Fibroblast of skin of right quadriceps (primary cell): Measurements from ENCODE around the gene ZNF611.
A peak's percentile ranks its signal among the peaks of the same experiment; 100 is the strongest.
"Not testable (repeated sequence)": the region's sequence is repeated elsewhere in the genome, so short reads cannot be mapped to it uniquely, and the experiment has no call there.

Experiments
- DNase-seq: peaks from one replicate; pipeline ENCODE4 v3.0.0-alpha.2; 2013

Gene ZNF611

GRCh38 chr19:52734893-52735661 lies at the start of gene ZNF611:
Gene ZNF611, minus strand, starts transcription at chr19:52735044. Its CDS starts 19,150 bp downstream, at chr19:52715894.
- peak; percentile 93 for DNase-seq

GRCh38 chr19:52782864-52783263 lies 48.0 kb upstream of the ZNF611 start:
- DNase-seq, result not testable (repeated sequence)

DNA sequence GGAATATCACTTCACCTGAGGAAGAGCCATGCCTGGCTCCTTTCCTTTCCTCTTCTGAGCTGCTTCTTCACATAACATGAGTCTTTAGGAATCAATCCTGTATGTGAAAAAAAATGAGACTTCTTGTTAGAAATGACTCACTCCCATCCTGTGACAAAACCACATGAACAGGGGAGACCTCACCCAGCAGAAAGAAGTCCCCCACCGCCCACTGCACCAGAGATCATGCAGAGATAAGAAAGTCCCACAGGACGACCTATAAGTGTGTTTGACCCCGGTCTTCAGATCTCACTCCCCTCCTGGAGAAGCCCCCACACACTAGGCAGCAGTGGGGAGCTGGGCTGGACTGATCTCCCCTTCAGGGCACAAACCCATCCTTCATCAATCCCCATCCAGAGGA lies 44.0 kb upstream of the ZNF611 start:
- no peak for DNase-seq

- DNase-seq, result not testable (repeated sequence)
Observed at GRCh38 chr19:52756447-52756846, 21.6 kb upstream of the ZNF611 start.

DNA sequence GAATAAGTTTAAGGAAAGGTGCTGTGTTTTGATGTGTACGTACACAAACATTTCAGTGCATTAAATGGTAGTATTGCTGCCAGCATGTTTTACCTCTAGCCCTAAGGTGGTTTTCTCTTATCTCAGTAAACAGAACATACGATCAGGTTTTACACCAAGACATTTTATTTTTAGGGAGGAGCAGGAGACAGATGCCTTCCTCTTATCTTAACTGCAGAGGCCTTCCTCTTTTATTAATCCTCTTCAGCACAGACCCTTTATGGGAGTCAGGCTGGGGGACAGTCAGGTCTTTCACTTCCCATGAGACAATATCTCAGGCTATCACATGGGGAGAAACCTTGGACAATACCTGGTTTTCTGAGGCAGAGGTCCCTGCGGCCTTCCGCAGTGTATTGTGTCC lies 14.9 kb upstream of the ZNF611 start:
- DNase-seq, result no peak

- peak; percentile 13 for DNase-seq
Observed at GRCh38 chr19:52748336-52748950, 13.6 kb upstream of the ZNF611 start.

GRCh38 chr19:52745919-52746318 lies 11.1 kb upstream of the ZNF611 start:
- DNase-seq, result not testable (repeated sequence)

DNA sequence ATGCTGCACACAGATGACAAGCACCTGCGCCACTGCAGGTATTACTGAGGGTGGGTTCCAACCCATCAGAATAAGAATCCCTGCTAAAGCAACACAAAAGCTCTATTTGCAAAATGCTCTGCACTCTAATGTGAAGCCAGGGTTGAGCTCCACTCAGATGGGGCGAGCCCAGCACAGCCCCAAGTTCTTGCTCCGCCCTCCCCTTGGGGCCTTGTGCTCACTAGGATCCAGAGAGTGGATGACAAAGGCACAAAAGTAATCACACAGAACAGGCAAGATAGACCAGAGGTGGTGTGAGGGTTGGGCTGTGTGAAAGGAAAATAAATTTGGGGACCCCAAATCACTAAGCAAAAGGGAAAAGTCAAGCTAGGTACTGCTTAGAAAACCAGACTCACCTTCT lies 8.2 kb upstream of the ZNF611 start:
- DNase-seq, result no peak

GRCh38 chr19:52742516-52742915 lies 7.7 kb upstream of the ZNF611 start:
- no peak for DNase-seq

DNA sequence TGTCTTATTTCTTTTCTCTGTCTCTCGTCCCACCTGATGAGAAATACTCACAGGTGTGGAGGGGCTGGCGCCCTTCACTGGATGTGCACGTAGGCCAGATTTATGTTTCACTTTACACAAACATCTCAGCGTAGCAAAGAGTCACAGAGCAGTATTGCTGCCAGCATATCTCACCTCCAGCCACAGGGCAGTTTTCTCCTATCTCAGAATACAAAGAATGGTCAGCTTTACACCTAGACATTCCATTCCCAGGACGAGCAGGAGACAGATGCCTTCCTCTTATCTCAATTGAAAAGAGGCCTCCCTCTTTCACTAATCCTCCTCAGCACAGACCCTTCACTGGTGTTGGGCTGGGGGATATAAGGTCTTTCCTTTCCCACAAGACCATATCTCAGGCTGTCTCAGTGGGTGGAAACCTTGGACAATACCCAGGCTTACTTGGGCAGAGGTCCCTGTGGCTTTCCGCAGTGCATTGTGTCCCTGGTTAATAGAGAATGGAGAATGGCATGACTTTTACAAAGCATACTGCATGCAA lies 7.2 kb upstream of the ZNF611 start:
- DNase-seq, result no peak

DNA sequence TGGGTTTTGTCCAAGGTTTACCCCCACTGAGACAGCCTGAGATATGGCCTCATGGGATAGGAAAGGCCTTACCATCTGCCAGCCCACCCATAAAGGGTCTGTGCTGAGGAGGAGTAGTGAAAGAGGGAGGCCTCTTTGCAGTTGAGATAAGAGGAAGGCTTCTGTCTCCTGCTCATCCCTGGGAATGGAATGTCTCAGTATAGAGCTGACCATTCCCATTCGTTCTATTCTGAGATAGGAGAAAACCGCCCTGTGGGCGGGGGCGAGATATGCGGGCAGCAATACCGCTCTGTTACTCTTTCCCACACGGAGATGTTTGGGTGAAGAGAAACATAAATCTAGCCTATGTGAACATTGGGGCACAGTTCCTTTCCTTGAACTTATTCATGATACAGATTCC lies 6.5 kb upstream of the ZNF611 start:
- not testable (repeated sequence) for DNase-seq

DNA sequence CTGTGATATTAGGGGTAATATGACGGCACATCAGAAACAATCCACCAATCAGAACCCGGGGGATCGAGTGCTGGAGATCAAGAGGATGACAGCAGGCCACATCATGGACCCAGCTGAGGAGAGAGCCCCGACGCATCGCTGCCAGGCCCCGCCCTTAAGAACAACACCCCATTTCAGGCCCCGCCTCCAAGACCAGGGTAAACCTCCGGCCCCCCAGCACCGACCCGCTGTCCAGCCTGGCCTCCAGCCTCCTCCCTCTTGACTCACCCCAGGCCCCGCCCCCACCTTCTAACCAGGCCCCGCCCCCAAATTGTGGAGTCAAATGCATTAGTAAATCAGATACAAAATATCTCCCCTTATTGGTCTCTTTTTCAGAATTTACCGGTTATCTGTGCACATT lies 4.7 kb upstream of the ZNF611 start:
- DNase-seq, result no peak

GRCh38 chr19:52735734-52736133 lies 890 bp upstream of the ZNF611 start:
- DNase-seq, result no peak

GRCh38 chr19:52734331-52734892 lies 432 bp downstream of the ZNF611 start:
- DNase-seq, result peak; percentile 3

GRCh38 chr19:52726051-52726450 lies 8.8 kb downstream of the ZNF611 start:
- DNase-seq, result not testable (repeated sequence)

- no peak for DNase-seq
Observed at GRCh38 chr19:52725528-52725961, 9.3 kb downstream of the ZNF611 start.

DNA sequence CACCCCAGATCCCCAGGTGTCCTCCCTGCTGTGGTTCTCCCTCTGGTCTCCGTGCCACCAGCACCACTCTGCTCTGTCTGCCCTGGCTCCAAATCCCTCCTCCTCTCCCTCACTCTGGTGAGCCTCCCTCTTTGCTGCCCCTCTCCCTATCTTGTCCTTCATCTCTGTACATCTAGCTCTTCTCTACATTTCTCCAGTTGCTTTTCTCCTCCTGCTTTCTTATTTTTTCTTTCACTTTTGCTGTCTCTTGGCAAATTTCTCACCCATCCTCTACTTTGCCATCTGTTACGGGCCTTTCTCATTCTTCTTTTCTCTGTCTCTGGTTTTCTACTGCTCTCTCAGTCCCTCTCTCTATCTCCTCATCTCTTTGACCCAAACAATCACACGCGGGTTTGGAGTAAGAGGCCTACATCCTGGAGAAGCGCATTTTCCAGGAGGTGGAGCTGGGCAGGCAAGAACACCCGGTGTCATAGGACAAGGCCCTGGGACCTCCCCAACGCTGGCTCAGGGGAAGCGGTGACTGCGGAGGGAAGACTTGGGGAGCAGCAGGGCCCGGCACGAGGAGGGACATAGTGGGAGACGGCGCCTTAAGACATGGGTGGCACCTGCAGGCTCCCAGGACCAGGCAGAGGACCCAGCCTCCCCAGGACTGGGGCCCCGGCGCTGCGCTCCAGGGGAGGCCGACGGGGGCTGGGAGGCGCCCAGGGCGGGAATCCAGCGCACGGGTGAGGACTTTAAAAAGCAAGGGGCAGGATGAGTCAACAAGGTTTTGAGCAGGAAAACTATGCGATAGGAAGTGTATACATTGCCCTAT lies 9.9 kb downstream of the ZNF611 start:
- no peak for DNase-seq

DNA sequence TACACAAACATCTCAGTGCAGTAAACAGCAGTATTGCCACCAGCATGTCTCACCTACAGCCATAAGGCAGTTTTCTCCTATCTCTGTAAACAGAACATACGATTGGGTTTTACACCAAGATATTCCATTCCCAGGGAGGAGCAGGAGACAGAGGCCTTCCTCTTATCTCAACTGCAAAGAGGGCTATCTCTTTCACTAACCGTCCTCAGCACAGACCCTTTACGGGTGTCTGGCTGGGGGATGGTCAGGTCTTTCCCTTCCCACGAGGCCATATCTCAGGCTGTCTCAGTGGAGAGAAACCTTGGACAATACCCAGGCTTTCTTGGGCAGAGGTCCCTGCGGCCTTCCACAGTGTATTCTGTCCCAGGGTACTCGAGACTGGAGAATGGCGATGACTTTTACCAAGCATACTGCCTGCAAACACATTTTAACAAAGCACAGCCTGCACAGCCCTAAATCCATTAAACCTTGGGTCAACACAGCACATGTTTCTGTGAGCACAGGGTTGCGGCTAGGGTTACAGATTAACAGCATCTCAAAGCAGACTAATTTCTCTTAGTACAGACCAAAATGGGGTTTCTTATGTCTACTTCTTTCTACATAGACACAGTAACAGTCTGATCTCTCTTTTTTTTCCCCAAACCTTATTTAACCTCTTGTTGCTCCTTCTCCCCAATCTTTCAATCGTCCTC lies 10.8 kb downstream of the ZNF611 start:
- DNase-seq, result not testable (repeated sequence)

GRCh38 chr19:52722062-52723003 lies 12.5 kb downstream of the ZNF611 start:
- peak; percentile 72 for DNase-seq

GRCh38 chr19:52720541-52720940 lies 14.3 kb downstream of the ZNF611 start:
- not testable (repeated sequence) for DNase-seq

GRCh38 chr19:52716522-52716921 lies 18.3 kb downstream of the ZNF611 start:
- no peak for DNase-seq
